Breast epithelium (tissue), 3 donors: ENCODE results near the gene ARHGEF7.

Source experiments
- POLR2A ChIP-seq: fragments of 450-650 bp; IDR thresholded peaks from one replicate; pipeline ENCODE4 v1.6.1; 2016; ENCODE audit warnings: antibody characterized with exemption, mild to moderate bottlenecking, moderate library complexity
- TF ChIP-seq, protein P1 (sequence below), 3 donors: fragments of 450-650 bp; IDR thresholded peaks; one replicate each; pipeline ENCODE4 v1.5.1; 2016 to 2017; ENCODE audit warnings: antibody characterized with exemption in 3 of 3, mild to moderate bottlenecking in 3 of 3, moderate library complexity in 3 of 3

DNA sequence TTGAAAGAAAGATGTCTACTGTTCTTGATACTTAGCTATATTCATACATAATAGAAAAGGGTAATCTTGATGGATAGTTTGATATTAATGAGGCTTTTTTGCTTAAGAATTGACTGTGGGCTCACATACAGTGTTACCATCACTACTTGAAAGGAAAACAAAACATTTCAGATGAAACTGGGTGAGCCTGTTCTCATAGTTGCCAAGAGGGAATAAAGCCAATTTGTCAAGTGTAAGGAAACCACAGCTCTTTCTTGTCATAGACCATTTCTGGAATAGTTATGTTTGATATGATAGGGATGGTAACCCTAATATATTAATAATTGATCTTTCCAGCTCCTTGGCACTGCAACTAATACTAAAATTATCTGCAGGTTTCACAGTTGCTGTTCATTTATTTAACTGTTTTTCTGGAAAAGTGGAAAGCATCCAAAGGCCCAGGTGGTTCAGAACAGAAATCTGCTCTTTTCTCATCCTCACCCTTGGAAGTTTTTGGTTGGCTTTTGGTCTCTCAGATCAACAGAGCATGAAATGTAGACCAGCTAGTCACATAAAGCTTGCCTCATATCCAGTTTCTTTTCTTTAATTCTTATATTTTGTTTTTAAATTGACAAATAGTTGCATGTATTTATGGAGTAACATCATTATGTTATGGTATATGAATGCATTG lies 43.2 kb downstream of the ARHGEF7 start:
- TF ChIP-seq, protein P1, sequence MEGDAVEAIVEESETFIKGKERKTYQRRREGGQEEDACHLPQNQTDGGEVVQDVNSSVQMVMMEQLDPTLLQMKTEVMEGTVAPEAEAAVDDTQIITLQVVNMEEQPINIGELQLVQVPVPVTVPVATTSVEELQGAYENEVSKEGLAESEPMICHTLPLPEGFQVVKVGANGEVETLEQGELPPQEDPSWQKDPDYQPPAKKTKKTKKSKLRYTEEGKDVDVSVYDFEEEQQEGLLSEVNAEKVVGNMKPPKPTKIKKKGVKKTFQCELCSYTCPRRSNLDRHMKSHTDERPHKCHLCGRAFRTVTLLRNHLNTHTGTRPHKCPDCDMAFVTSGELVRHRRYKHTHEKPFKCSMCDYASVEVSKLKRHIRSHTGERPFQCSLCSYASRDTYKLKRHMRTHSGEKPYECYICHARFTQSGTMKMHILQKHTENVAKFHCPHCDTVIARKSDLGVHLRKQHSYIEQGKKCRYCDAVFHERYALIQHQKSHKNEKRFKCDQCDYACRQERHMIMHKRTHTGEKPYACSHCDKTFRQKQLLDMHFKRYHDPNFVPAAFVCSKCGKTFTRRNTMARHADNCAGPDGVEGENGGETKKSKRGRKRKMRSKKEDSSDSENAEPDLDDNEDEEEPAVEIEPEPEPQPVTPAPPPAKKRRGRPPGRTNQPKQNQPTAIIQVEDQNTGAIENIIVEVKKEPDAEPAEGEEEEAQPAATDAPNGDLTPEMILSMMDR (IDR thresholded peaks at IDR 0.05), result no peak
- no peak for TF ChIP-seq POLR2A
